PC-3 (cell line): Measurements from ENCODE around the gene NET1.

Experiments
- EZH2phosphoT487 ChIP-seq: fragments of 300-600 bp; sonication (generic); IDR thresholded peaks from 2 replicates; pipeline ENCODE4 v1.6.1; 2018; ENCODE audit warnings: mild to moderate bottlenecking, antibody characterized with exemption, low read length, borderline replicate concordance
- TF ChIP-seq, protein P1 (sequence below): fragments of 300-600 bp; sonication (generic); conservative IDR thresholded peaks from 2 replicates; pipeline ENCODE4 v1.5.1; 2017; ENCODE audit warnings: antibody characterized with exemption, low read depth, mild to moderate bottlenecking, low read length

- TF ChIP-seq, protein P1, sequence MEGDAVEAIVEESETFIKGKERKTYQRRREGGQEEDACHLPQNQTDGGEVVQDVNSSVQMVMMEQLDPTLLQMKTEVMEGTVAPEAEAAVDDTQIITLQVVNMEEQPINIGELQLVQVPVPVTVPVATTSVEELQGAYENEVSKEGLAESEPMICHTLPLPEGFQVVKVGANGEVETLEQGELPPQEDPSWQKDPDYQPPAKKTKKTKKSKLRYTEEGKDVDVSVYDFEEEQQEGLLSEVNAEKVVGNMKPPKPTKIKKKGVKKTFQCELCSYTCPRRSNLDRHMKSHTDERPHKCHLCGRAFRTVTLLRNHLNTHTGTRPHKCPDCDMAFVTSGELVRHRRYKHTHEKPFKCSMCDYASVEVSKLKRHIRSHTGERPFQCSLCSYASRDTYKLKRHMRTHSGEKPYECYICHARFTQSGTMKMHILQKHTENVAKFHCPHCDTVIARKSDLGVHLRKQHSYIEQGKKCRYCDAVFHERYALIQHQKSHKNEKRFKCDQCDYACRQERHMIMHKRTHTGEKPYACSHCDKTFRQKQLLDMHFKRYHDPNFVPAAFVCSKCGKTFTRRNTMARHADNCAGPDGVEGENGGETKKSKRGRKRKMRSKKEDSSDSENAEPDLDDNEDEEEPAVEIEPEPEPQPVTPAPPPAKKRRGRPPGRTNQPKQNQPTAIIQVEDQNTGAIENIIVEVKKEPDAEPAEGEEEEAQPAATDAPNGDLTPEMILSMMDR: no peak
- TF ChIP-seq EZH2phosphoT487: no peak
Measured at GRCh38 chr10:5460468-5461202, 48.3 kb downstream of the NET1 start.
